H9 (cell line): Measurements from ENCODE around the gene SPRR2B. TPM values are rescaled to one million over a fixed set of nuclear protein-coding genes. Genes with fewer than 3 reads are reported as not detected.

Experiments used
- DNase-seq: peaks from one replicate; pipeline ENCODE4 v3.0.0-alpha.2; 2017
- H2AFZ ChIP-seq: one replicate; pipeline ENCODE4 v1.6.1; 2013; ENCODE audit warnings: mild to moderate bottlenecking, low read length, control low read depth, moderate library complexity
- H2AK5ac ChIP-seq: 2 replicates; pipeline ENCODE4 v1.6.1; 2013; ENCODE audit warnings: low read length, control low read depth, mixed read lengths; ENCODE audit not compliant: insufficient read length
- H2BK120ac ChIP-seq: one replicate; pipeline ENCODE4 v1.6.1; 2013; ENCODE audit warnings: low read depth, mild to moderate bottlenecking, low read length, control low read depth, inconsistent platforms; ENCODE audit not compliant: poor library complexity, severe bottlenecking
- H2BK12ac ChIP-seq: 2 replicates; pipeline ENCODE4 v1.6.1; 2013; ENCODE audit warnings: low read length, control low read depth, mixed read lengths, low read depth; ENCODE audit not compliant: insufficient read length
- H2BK15ac ChIP-seq: 2 replicates; pipeline ENCODE4 v1.6.1; 2013; ENCODE audit warnings: low read depth, low read length, control low read depth
- H2BK20ac ChIP-seq: one replicate; pipeline ENCODE4 v1.6.1; 2013; ENCODE audit warnings: low read depth, mild to moderate bottlenecking, low read length, control low read depth, inconsistent platforms; ENCODE audit not compliant: poor library complexity, severe bottlenecking
- H2BK5ac ChIP-seq: 2 replicates; pipeline ENCODE4 v1.6.1; 2013; ENCODE audit warnings: low read length, control low read depth, mixed read lengths; ENCODE audit not compliant: insufficient read length
- H3K14ac ChIP-seq: 2 replicates; pipeline ENCODE4 v1.6.1; 2013; ENCODE audit warnings: low read length, control low read depth; ENCODE audit not compliant: insufficient read depth
- H3K18ac ChIP-seq: 2 replicates; pipeline ENCODE4 v1.6.1; 2013; ENCODE audit warnings: low read depth, mild to moderate bottlenecking, mixed read lengths, low read length, control low read depth; ENCODE audit not compliant: insufficient read length
- H3K23ac ChIP-seq: 2 replicates; pipeline ENCODE4 v1.6.1; 2013; ENCODE audit warnings: low read length, control low read depth, mixed read lengths, low read depth; ENCODE audit not compliant: insufficient read length
- H3K23me2 ChIP-seq: 2 replicates; pipeline ENCODE4 v1.6.1; 2013; ENCODE audit warnings: low read depth, mild to moderate bottlenecking, mixed read lengths, low read length, control low read depth; ENCODE audit not compliant: insufficient read length, poor library complexity, severe bottlenecking
- H3K27ac ChIP-seq: 2 replicates; pipeline ENCODE4 v1.5.1; 2013; ENCODE audit warnings: low read length, control low read depth, mixed read lengths, low read depth; ENCODE audit not compliant: insufficient read length
- H3K27me3 ChIP-seq: 2 replicates; pipeline ENCODE4 v1.6.1; 2013; ENCODE audit warnings: low read length, control low read depth, inconsistent platforms; ENCODE audit not compliant: insufficient read depth
- H3K4ac ChIP-seq: 2 replicates; pipeline ENCODE4 v1.6.1; 2013; ENCODE audit warnings: low read depth, mild to moderate bottlenecking, control low read depth, inconsistent platforms, low read length, moderate library complexity
- H3K4me1 ChIP-seq: 2 replicates; pipeline ENCODE4 v1.6.1; 2013; ENCODE audit warnings: low read length, control low read depth, inconsistent platforms; ENCODE audit not compliant: insufficient read depth
- H3K4me2 ChIP-seq: 2 replicates; pipeline ENCODE4 v1.6.1; 2013; ENCODE audit warnings: low read length, control low read depth, mixed read lengths; ENCODE audit not compliant: insufficient read length, insufficient read depth
- H3K56ac ChIP-seq: 2 replicates; pipeline ENCODE4 v1.6.1; 2013; ENCODE audit warnings: low read depth, mild to moderate bottlenecking, mixed read lengths, low read length, control low read depth; ENCODE audit not compliant: insufficient read length
- H3K79me1 ChIP-seq: 2 replicates; pipeline ENCODE4 v1.6.1; 2013; ENCODE audit warnings: low read depth, mild to moderate bottlenecking, moderate library complexity, low read length, control low read depth, inconsistent platforms; ENCODE audit not compliant: insufficient read depth, poor library complexity, severe bottlenecking
- H3K79me2 ChIP-seq: 2 replicates; pipeline ENCODE4 v1.6.1; 2013; ENCODE audit warnings: low read length, control low read depth, inconsistent platforms; ENCODE audit not compliant: insufficient read depth
- H3K9ac ChIP-seq: 2 replicates; pipeline ENCODE4 v1.6.1; 2013; ENCODE audit warnings: low read length, control low read depth, mixed read lengths; ENCODE audit not compliant: insufficient read length; ENCODE audit errors: extremely low read depth
- H3K9me3 ChIP-seq: one replicate; pipeline ENCODE4 v1.6.1; 2013; ENCODE audit warnings: low read depth, low read length, inconsistent platforms; ENCODE audit not compliant: control insufficient read depth
- H3T11ph ChIP-seq: one replicate; pipeline ENCODE4 v1.6.1; 2013; ENCODE audit warnings: mild to moderate bottlenecking, low read length, control low read depth, inconsistent platforms
- H4K20me1 ChIP-seq: one replicate; pipeline ENCODE4 v1.6.1; 2013; ENCODE audit not compliant: control insufficient read depth, insufficient read length, insufficient read depth
- H4K5ac ChIP-seq: 2 replicates; pipeline ENCODE4 v1.6.1; 2013; ENCODE audit warnings: low read depth, mild to moderate bottlenecking, mixed read lengths, low read length, control low read depth; ENCODE audit not compliant: insufficient read length
- H4K8ac ChIP-seq: replicated peaks from 2 replicates; pipeline ENCODE4 v1.6.1; 2013; ENCODE audit warnings: low read length, control low read depth, mixed read lengths, low read depth; ENCODE audit not compliant: insufficient read length
- H4K91ac ChIP-seq: 2 replicates; pipeline ENCODE4 v1.6.1; 2013; ENCODE audit warnings: low read depth, mild to moderate bottlenecking, moderate library complexity, mixed read lengths, low read length, control low read depth; ENCODE audit not compliant: insufficient read length
- H3K27ac Mint-ChIP-seq, 3 experiments: 2 replicates in 2 of 3; 3 replicates in 1 of 3; pipeline ENCODE4 v1.8.0; 2020 to 2021; ENCODE audit warnings: mixed read lengths in 3 of 3, mild to moderate bottlenecking in 1 of 3, moderate library complexity in 1 of 3
- H3K27me3 Mint-ChIP-seq: 2 replicates; pipeline ENCODE4 v1.8.0; 2021; ENCODE audit warnings: low read depth, mild to moderate bottlenecking, moderate library complexity, mixed read lengths
- H3K36me3 Mint-ChIP-seq, 3 experiments: 2 replicates in 2 of 3; 3 replicates in 1 of 3; pipeline ENCODE4 v1.8.0; 2020 to 2021; ENCODE audit warnings: low read depth in 3 of 3, mixed read lengths in 3 of 3; ENCODE audit not compliant: insufficient read depth in 1 of 3
- H3K4me1 Mint-ChIP-seq, 2 experiments: 2 replicates each; pipeline ENCODE4 v1.8.0; 2020; ENCODE audit warnings: mixed read lengths in 2 of 2
- H3K4me3 Mint-ChIP-seq, 2 experiments: 2 replicates in 1 of 2; 3 replicates in 1 of 2; pipeline ENCODE4 v1.8.0; 2020 to 2021; ENCODE audit warnings: mild to moderate bottlenecking in 2 of 2, mixed read lengths in 2 of 2, moderate library complexity in 1 of 2
- H3K9me3 Mint-ChIP-seq, 2 experiments: 2 replicates in 1 of 2; 3 replicates in 1 of 2; pipeline ENCODE4 v1.8.0; 2020; ENCODE audit warnings: mild to moderate bottlenecking in 2 of 2, mixed read lengths in 2 of 2, moderate library complexity in 1 of 2
- WGBS: extraction: QIAGEN DNeasy Blood & Tissue Kit; methylation state at CpG from one replicate; pipeline ENCODE4 v1.1.7; 2013; ENCODE audit warnings: missing lambda C conversion rate, low lambda C conversion rate, mixed read lengths; ENCODE audit not compliant: insufficient read length; ENCODE audit errors: extremely low coverage; 5-methylcytosine and 5-hydroxymethylcytosine counted together
- total RNA-seq: library from RNA; stranded (reverse); gene quantifications from 2 replicates; pipeline ENCODE4 v1.2.1, GENCODE V29; 2021
- TF ChIP-seq, protein P1 (sequence below): fragments of 200-600 bp; sonication (generic); conservative IDR thresholded peaks from 3 replicates; pipeline ENCODE4 v1.8.0; 2021; ENCODE audit warnings: antibody characterized with exemption, mild to moderate bottlenecking

Gene SPRR2B
- total RNA-seq, 1 experiment from 2014 or later = not detected

DNA sequence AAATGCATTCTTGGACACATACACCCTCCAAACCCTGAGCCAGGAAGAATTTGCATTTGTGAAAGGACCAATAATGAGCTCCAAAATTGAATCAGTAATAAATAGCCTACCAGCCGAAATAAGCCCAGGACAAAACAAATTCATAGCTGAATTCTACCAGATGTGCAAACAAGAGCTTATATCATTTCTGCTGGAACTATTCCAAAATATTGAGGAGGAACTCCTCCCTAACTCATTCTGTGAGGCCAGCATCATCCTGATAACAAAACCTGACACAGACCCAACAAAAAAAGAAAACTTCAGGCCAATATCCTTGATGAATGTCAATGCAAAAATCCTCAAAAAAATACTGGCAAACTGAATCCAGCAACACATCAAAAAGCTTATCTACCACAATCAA lies 16.2 kb upstream of the SPRR2B start:
- no peak overlapping the region for H2BK12ac ChIP-seq
- H3K79me2 ChIP-seq = no peaks in the 10 kb centered on the region
- no peak overlapping the region for H3K4me2 ChIP-seq
- H4K8ac ChIP-seq = no peak overlapping the region
- H3K9ac ChIP-seq = no peak overlapping the region
- WGBS = no CpG with 5 or more reads among the region's 1 CpG
- Mint-ChIP-seq H3K9me3 (peaks cover 3 to 7% of the 10 kb centered on the region in 2 experiments; a peak in 4 of 5 replicates), H3K27ac (no peak overlapping the region), H3K36me3 (no peaks in the 10 kb centered on the region), H3K4me1 (peaks cover 3 to 7% of the 10 kb centered on the region in 2 experiments), H3K4me3 (no peak overlapping the region), H3K27me3 (no peaks in the 10 kb centered on the region; the same call in 1 of the 2 replicates)
- no peaks in the 10 kb centered on the region for H4K20me1 ChIP-seq
- no peaks in the 10 kb centered on the region for H3K79me1 ChIP-seq
- H3K18ac ChIP-seq = no peak overlapping the region
- H2BK20ac ChIP-seq = no peak overlapping the region
- H3T11ph ChIP-seq = no peak overlapping the region
- no peak overlapping the region for H2AFZ ChIP-seq
- no peaks in the 10 kb centered on the region for H3K27me3 ChIP-seq
- H3K9me3 ChIP-seq = no peaks in the 10 kb centered on the region
- H3K4me1 ChIP-seq = no peaks in the 10 kb centered on the region
- no peak overlapping the region for H4K91ac ChIP-seq
- H3K23me2 ChIP-seq = no peaks in the 10 kb centered on the region
- H2BK120ac ChIP-seq = no peak overlapping the region
- H3K4ac ChIP-seq = no peak overlapping the region
- H4K5ac ChIP-seq = no peak overlapping the region
- H2AK5ac ChIP-seq = no peak overlapping the region
- H3K56ac ChIP-seq = no peak overlapping the region
- no peak overlapping the region for H2BK15ac ChIP-seq
- H2BK5ac ChIP-seq = no peak overlapping the region
- TF ChIP-seq, protein P1, sequence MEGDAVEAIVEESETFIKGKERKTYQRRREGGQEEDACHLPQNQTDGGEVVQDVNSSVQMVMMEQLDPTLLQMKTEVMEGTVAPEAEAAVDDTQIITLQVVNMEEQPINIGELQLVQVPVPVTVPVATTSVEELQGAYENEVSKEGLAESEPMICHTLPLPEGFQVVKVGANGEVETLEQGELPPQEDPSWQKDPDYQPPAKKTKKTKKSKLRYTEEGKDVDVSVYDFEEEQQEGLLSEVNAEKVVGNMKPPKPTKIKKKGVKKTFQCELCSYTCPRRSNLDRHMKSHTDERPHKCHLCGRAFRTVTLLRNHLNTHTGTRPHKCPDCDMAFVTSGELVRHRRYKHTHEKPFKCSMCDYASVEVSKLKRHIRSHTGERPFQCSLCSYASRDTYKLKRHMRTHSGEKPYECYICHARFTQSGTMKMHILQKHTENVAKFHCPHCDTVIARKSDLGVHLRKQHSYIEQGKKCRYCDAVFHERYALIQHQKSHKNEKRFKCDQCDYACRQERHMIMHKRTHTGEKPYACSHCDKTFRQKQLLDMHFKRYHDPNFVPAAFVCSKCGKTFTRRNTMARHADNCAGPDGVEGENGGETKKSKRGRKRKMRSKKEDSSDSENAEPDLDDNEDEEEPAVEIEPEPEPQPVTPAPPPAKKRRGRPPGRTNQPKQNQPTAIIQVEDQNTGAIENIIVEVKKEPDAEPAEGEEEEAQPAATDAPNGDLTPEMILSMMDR = no peak
- no peak overlapping the region for H3K23ac ChIP-seq
- H3K14ac ChIP-seq = no peak overlapping the region
- no peak for DNase-seq
- no peak overlapping the region for H3K27ac ChIP-seq
